Mesendoderm (in vitro differentiated cells): ENCODE measurements around the gene BAG2.

Experiments
- DNase-seq: peaks from one replicate; pipeline ENCODE4 v3.0.0; 2013
- H2AK5ac ChIP-seq: 2 replicates; pipeline ENCODE4 v1.6.1; 2013; ENCODE audit warnings: low read length, inconsistent platforms
- H2BK120ac ChIP-seq: 2 replicates; pipeline ENCODE4 v1.6.1; 2013; ENCODE audit warnings: low read depth, mild to moderate bottlenecking, low read length, moderate library complexity, mixed read lengths
- H2BK15ac ChIP-seq: replicated peaks from 2 replicates; pipeline ENCODE4 v1.6.1; 2013; ENCODE audit warnings: low read depth, mild to moderate bottlenecking, moderate library complexity
- H2BK5ac ChIP-seq: 2 replicates; pipeline ENCODE4 v1.6.1; 2013; ENCODE audit warnings: low read length, inconsistent platforms
- H3K18ac ChIP-seq: 2 replicates; pipeline ENCODE4 v1.6.1; 2013; ENCODE audit warnings: mild to moderate bottlenecking, low read length, mixed read lengths
- H3K23ac ChIP-seq: one replicate; pipeline ENCODE4 v1.6.1; 2013; ENCODE audit warnings: low read length
- H3K27ac ChIP-seq: 2 replicates; pipeline ENCODE4 v1.5.1; 2013; ENCODE audit warnings: low read depth, mild to moderate bottlenecking, inconsistent platforms, low read length, moderate library complexity
- H3K27me3 ChIP-seq: 2 replicates; pipeline ENCODE4 v1.6.1; 2013; ENCODE audit warnings: low read length, control low read depth, mild to moderate bottlenecking, inconsistent platforms; ENCODE audit not compliant: insufficient read depth, poor library complexity
- H3K36me3 ChIP-seq: 2 replicates; pipeline ENCODE4 v1.6.1; 2013; ENCODE audit warnings: low read length, inconsistent platforms; ENCODE audit not compliant: control insufficient read depth, insufficient read depth
- H3K4ac ChIP-seq: one replicate; pipeline ENCODE4 v1.6.1; 2013; ENCODE audit warnings: low read depth, mild to moderate bottlenecking, low read length, moderate library complexity
- H3K4me1 ChIP-seq: 2 replicates; pipeline ENCODE4 v1.6.1; 2013; ENCODE audit warnings: low read depth, low read length, inconsistent platforms; ENCODE audit not compliant: control insufficient read depth
- H3K4me2 ChIP-seq: 2 replicates; pipeline ENCODE4 v1.6.1; 2013; ENCODE audit warnings: low read length
- H3K4me3 ChIP-seq: 2 replicates; pipeline ENCODE4 v1.5.1; 2013; ENCODE audit warnings: mild to moderate bottlenecking, low read length
- H3K56ac ChIP-seq: one replicate; pipeline ENCODE4 v1.6.1; 2013; ENCODE audit warnings: low read length
- H3K79me1 ChIP-seq: 2 replicates; pipeline ENCODE4 v1.6.1; 2013; ENCODE audit warnings: low read length, inconsistent platforms
- H3K79me2 ChIP-seq: 2 replicates; pipeline ENCODE4 v1.6.1; 2013; ENCODE audit warnings: mild to moderate bottlenecking, low read length; ENCODE audit not compliant: control insufficient read depth, insufficient read depth
- H3K9ac ChIP-seq: 2 replicates; pipeline ENCODE4 v1.6.1; 2013; ENCODE audit warnings: low read length, inconsistent platforms
- H4K5ac ChIP-seq: one replicate; pipeline ENCODE4 v1.6.1; 2013; ENCODE audit warnings: low read length
- H4K8ac ChIP-seq: one replicate; pipeline ENCODE4 v1.6.1; 2013; ENCODE audit warnings: low read depth, mild to moderate bottlenecking, control low read depth, low read length, moderate library complexity
- WGBS: extraction: QIAGEN DNeasy Blood & Tissue Kit; methylation state at CpG from one replicate; pipeline ENCODE4 v1.1.7; 2013; ENCODE audit warnings: low lambda C conversion rate, missing lambda C conversion rate; ENCODE audit not compliant: insufficient coverage; ENCODE audit errors: extremely low coverage; 5-methylcytosine and 5-hydroxymethylcytosine counted together

The BAG2 gene

GRCh38 chr6:57207872-57208271 is 35.7 kb downstream of the BAG2 start:
- peaks cover 7% of the 10 kb centered on the region for H3K79me2 ChIP-seq

GRCh38 chr6:57209030-57209429 is 36.9 kb downstream of the BAG2 start:
- Histone ChIP-seq H3K9ac (no peak overlapping the region), H3K27me3 (no peaks in the 10 kb centered on the region), H3K79me2 (peaks cover 16% of the 10 kb centered on the region), H3K27ac (no peak overlapping the region), H4K5ac (no peak overlapping the region), H3K4me3 (no peak overlapping the region), H3K36me3 (no peaks in the 10 kb centered on the region), H2BK5ac (no peak overlapping the region), H3K79me1 (peaks cover 18% of the 10 kb centered on the region), H2AK5ac (no peak overlapping the region), H3K4ac (no peak overlapping the region), H3K4me2 (no peak overlapping the region), H3K23ac (no peak overlapping the region), H4K8ac (no peak overlapping the region), H3K56ac (no peak overlapping the region), H2BK120ac (no peak overlapping the region), H2BK15ac (no peak overlapping the region), H3K18ac (no peak overlapping the region), H3K4me1 (no peaks in the 10 kb centered on the region)
- no peak for DNase-seq

More at GRCh38 chr6:57207872-57208271, 35.7 kb downstream of the BAG2 start:
- Histone ChIP-seq H3K4me3 (no peak overlapping the region), H3K56ac (no peak overlapping the region), H3K79me1 (peaks cover 11% of the 10 kb centered on the region), H2BK15ac (no peak overlapping the region), H2AK5ac (no peak overlapping the region), H3K9ac (no peak overlapping the region), H2BK5ac (no peak overlapping the region), H3K27me3 (no peaks in the 10 kb centered on the region), H3K27ac (no peak overlapping the region), H4K8ac (no peak overlapping the region), H4K5ac (no peak overlapping the region), H3K4ac (no peak overlapping the region), H3K4me1 (no peaks in the 10 kb centered on the region), H2BK120ac (no peak overlapping the region), H3K36me3 (no peaks in the 10 kb centered on the region), H3K18ac (no peak overlapping the region), H3K23ac (no peak overlapping the region), H3K4me2 (no peak overlapping the region)
- no peak for DNase-seq
- no CpG with 5 or more reads among the region's 4 CpGs for WGBS

- peaks cover 23% of the 10 kb centered on the region for H3K79me1 ChIP-seq
- no peaks in the 10 kb centered on the region for H3K4me1 ChIP-seq
- no peaks in the 10 kb centered on the region for H3K36me3 ChIP-seq
- no peak overlapping the region for H3K4me2 ChIP-seq
- no peak for DNase-seq
- no peak overlapping the region for H2BK15ac ChIP-seq
- H4K5ac ChIP-seq: no peak overlapping the region
- no peak overlapping the region for H2AK5ac ChIP-seq
- no peak overlapping the region for H2BK120ac ChIP-seq
- WGBS: no CpG with 5 or more reads among the region's 5 CpGs
- no peak overlapping the region for H3K23ac ChIP-seq
- H3K4ac ChIP-seq: no peak overlapping the region
- no peak overlapping the region for H3K9ac ChIP-seq
- H3K79me2 ChIP-seq: peaks cover 24% of the 10 kb centered on the region
- no peaks in the 10 kb centered on the region for H3K27me3 ChIP-seq
- no peak overlapping the region for H3K18ac ChIP-seq
- no peak overlapping the region for H2BK5ac ChIP-seq
- no peak overlapping the region for H3K56ac ChIP-seq
- H3K27ac ChIP-seq: no peak overlapping the region
- H4K8ac ChIP-seq: no peak overlapping the region
- H3K4me3 ChIP-seq: no peak overlapping the region
Measured at GRCh38 chr6:57210060-57210459, 37.9 kb downstream of the BAG2 start.

GRCh38 chr6:57215260-57215659 is 43.1 kb downstream of the BAG2 start:
- Histone ChIP-seq H2BK15ac (no peak overlapping the region), H3K56ac (no peak overlapping the region), H3K4me3 (no peak overlapping the region), H3K36me3 (no peaks in the 10 kb centered on the region), H2BK120ac (no peak overlapping the region), H3K9ac (no peak overlapping the region), H3K18ac (no peak overlapping the region), H3K4ac (no peak overlapping the region), H3K27me3 (no peaks in the 10 kb centered on the region), H2BK5ac (no peak overlapping the region), H3K4me2 (no peak overlapping the region), H4K8ac (no peak overlapping the region), H3K23ac (no peak overlapping the region), H2AK5ac (no peak overlapping the region), H3K79me1 (peaks cover 19% of the 10 kb centered on the region), H3K27ac (no peak overlapping the region), H3K79me2 (peaks cover 48% of the 10 kb centered on the region), H4K5ac (no peak overlapping the region), H3K4me1 (no peaks in the 10 kb centered on the region)
- no CpG with 5 or more reads among the region's 1 CpG for WGBS
- no peak for DNase-seq

- H3K27me3 ChIP-seq: no peaks in the 10 kb centered on the region
- H4K8ac ChIP-seq: no peak overlapping the region
- H3K27ac ChIP-seq: no peak overlapping the region
- H3K23ac ChIP-seq: no peak overlapping the region
- no peak overlapping the region for H2BK120ac ChIP-seq
- no peak for DNase-seq
- H3K36me3 ChIP-seq: no peaks in the 10 kb centered on the region
- no CpG with 5 or more reads among the region's 7 CpGs for WGBS
- H3K4me3 ChIP-seq: no peak overlapping the region
- H2BK5ac ChIP-seq: no peak overlapping the region
- H3K56ac ChIP-seq: no peak overlapping the region
- no peak overlapping the region for H3K4me2 ChIP-seq
- H2BK15ac ChIP-seq: no peak overlapping the region
- peaks cover 49% of the 10 kb centered on the region for H3K79me2 ChIP-seq
- no peak overlapping the region for H3K18ac ChIP-seq
- no peak overlapping the region for H3K9ac ChIP-seq
- no peak overlapping the region for H4K5ac ChIP-seq
- no peak overlapping the region for H3K4ac ChIP-seq
- H3K4me1 ChIP-seq: no peaks in the 10 kb centered on the region
- peaks cover 19% of the 10 kb centered on the region for H3K79me1 ChIP-seq
- no peak overlapping the region for H2AK5ac ChIP-seq
Measured at GRCh38 chr6:57216235-57217101, 44.3 kb downstream of the BAG2 start.

GRCh38 chr6:57217270-57217669 is 45.1 kb downstream of the BAG2 start:
- H3K9ac ChIP-seq: no peak overlapping the region
- H2AK5ac ChIP-seq: no peak overlapping the region
- no peak overlapping the region for H2BK5ac ChIP-seq
- H3K18ac ChIP-seq: no peak overlapping the region
- no peaks in the 10 kb centered on the region for H3K36me3 ChIP-seq
- no peak overlapping the region for H2BK120ac ChIP-seq
- peaks cover 16% of the 10 kb centered on the region for H3K79me1 ChIP-seq
- no peak overlapping the region for H3K4ac ChIP-seq
- H4K8ac ChIP-seq: no peak overlapping the region
- H3K56ac ChIP-seq: no peak overlapping the region
- no peaks in the 10 kb centered on the region for H3K4me1 ChIP-seq
- no peak overlapping the region for H3K4me2 ChIP-seq
- no peaks in the 10 kb centered on the region for H3K27me3 ChIP-seq
- no peak overlapping the region for H3K4me3 ChIP-seq
- H3K27ac ChIP-seq: no peak overlapping the region
- DNase-seq: no peak
- no peak overlapping the region for H4K5ac ChIP-seq
- peaks cover 45% of the 10 kb centered on the region for H3K79me2 ChIP-seq
- WGBS: no CpG with 5 or more reads among the region's 11 CpGs
- no peak overlapping the region for H2BK15ac ChIP-seq
- H3K23ac ChIP-seq: no peak overlapping the region
